H1 (cell line): ENCODE results near the gene MXI1. TPM values are rescaled to one million over a fixed set of nuclear protein-coding genes. Genes with fewer than 3 reads are reported as not detected.

ENCODE experiments used
- CTCF ChIA-PET: fragments of 300-600 bp; sonication (Branson Sonifier 250); formaldehyde crosslinking; loops from one replicate; lab custom pipeline; 2021; ENCODE audit not compliant: partially characterized antibody; lab: Charles Lee
- POLR2A ChIA-PET: fragments of 300-600 bp; sonication (Branson Sonifier 250); formaldehyde crosslinking; loops from one replicate; lab custom pipeline; 2021; ENCODE audit warnings: inconsistent platforms; ENCODE audit not compliant: partially characterized antibody; lab: Charles Lee
- DNase-seq, 2 experiments: peaks; one replicate each; pipeline versions ENCODE4 v3.0.0 to v3.0.0-alpha.2; 2010 to 2022; ENCODE audit warnings: low spot score in 2 of 2, low read depth in 1 of 2, mixed read lengths in 1 of 2
- FAIRE-seq: peaks from 2 replicates; lab custom pipeline; 2011; peaks lifted over from hg19 to GRCh38; lab: Jason Lieb, UNC
- H2AFZ ChIP-seq: 2 replicates; pipeline ENCODE4 v1.8.1; 2012; ENCODE audit warnings: low read length, inconsistent platforms
- H2AK5ac ChIP-seq: 2 replicates; pipeline ENCODE4 v1.6.1; 2013; ENCODE audit warnings: low read depth, low read length
- H2BK120ac ChIP-seq: replicated peaks from 2 replicates; pipeline ENCODE3; 2013; ENCODE audit warnings: low read depth, low read length, inconsistent platforms
- H2BK12ac ChIP-seq: 2 replicates; pipeline ENCODE4 v1.6.1; 2013; ENCODE audit warnings: low read depth, low read length
- H2BK15ac ChIP-seq: 2 replicates; pipeline ENCODE4 v1.6.1; 2013; ENCODE audit warnings: low read length
- H2BK20ac ChIP-seq: 2 replicates; pipeline ENCODE4 v1.6.1; 2013; ENCODE audit warnings: low read length
- H2BK5ac ChIP-seq: 2 replicates; pipeline ENCODE4 v1.6.1; 2013; ENCODE audit warnings: low read depth, low read length
- H3K14ac ChIP-seq: 2 replicates; pipeline ENCODE4 v1.6.1; 2013; ENCODE audit warnings: inconsistent platforms; ENCODE audit not compliant: insufficient read length
- H3K18ac ChIP-seq: 2 replicates; pipeline ENCODE4 v1.6.1; 2013; ENCODE audit warnings: low read length; ENCODE audit errors: extremely low read depth
- H3K23ac ChIP-seq: 2 replicates; pipeline ENCODE4 v1.6.1; 2013; ENCODE audit warnings: inconsistent platforms; ENCODE audit not compliant: insufficient read length
- H3K23me2 ChIP-seq: 2 replicates; pipeline ENCODE4 v1.6.1; 2013; ENCODE audit warnings: low read depth, low read length
- H3K27ac ChIP-seq: 2 replicates; pipeline ENCODE4 v1.6.1; 2011; ENCODE audit warnings: low read depth, low read length, inconsistent platforms
- H3K27me3 ChIP-seq, 4 experiments: replicated peaks in 1 of 4; 1 replicate in 1 of 4; 2 replicates in 3 of 4; pipeline versions ENCODE4 v1.6.1 to v1.8.1; 2011 to 2013; ENCODE audit warnings: low read length in 3 of 4, mild to moderate bottlenecking in 3 of 4, inconsistent platforms in 2 of 4, mixed read lengths in 2 of 4, moderate library complexity in 1 of 4; ENCODE audit not compliant: control insufficient read depth in 3 of 4, insufficient read depth in 3 of 4; ENCODE audit errors: extremely low read depth in 1 of 4
- H3K36me3 ChIP-seq, 4 experiments: 2 replicates each; pipeline versions ENCODE4 v1.6.1 to v1.8.1; 2011 to 2013; ENCODE audit warnings: mild to moderate bottlenecking in 4 of 4, low read length in 3 of 4, moderate library complexity in 2 of 4, control low read depth in 1 of 4, inconsistent platforms in 1 of 4; ENCODE audit not compliant: insufficient read depth in 4 of 4, control insufficient read depth in 2 of 4
- H3K4ac ChIP-seq: replicated peaks from 2 replicates; pipeline ENCODE3; 2013; ENCODE audit warnings: low read length, low read depth, mixed read lengths, inconsistent platforms; ENCODE audit not compliant: insufficient read length
- H3K4me1 ChIP-seq, 4 experiments: replicated peaks in 1 of 4; 1 replicate in 1 of 4; 2 replicates in 3 of 4; pipeline versions ENCODE4 v1.6.1 to v1.8.1; 2011 to 2013; ENCODE audit warnings: low read length in 3 of 4, inconsistent platforms in 2 of 4, mixed read lengths in 1 of 4; ENCODE audit not compliant: insufficient read depth in 4 of 4, control insufficient read depth in 3 of 4
- H3K4me2 ChIP-seq, 2 experiments: 2 replicates each; pipeline versions ENCODE4 v1.6.1 to v1.8.1; 2011 to 2013; ENCODE audit warnings: low read depth in 2 of 2, low read length in 2 of 2, control low read depth in 1 of 2, inconsistent platforms in 1 of 2, mild to moderate bottlenecking in 1 of 2; ENCODE audit not compliant: insufficient read depth in 1 of 2
- H3K4me3 ChIP-seq, 4 experiments: fragments of 200-600, 300-600 bp in 1 of 4; sonication (generic), shearing (Covaris generic), sonication (Bioruptor Twin) in 1 of 4; 2 replicates each; pipeline versions ENCODE4 v1.5.1 to v1.8.1; 2011 to 2016; ENCODE audit warnings: low read length in 4 of 4, low read depth in 3 of 4, control low read depth in 2 of 4, inconsistent platforms in 2 of 4, mild to moderate bottlenecking in 2 of 4, mixed read lengths in 1 of 4, moderate library complexity in 1 of 4; ENCODE audit not compliant: insufficient read depth in 2 of 4; ENCODE audit errors: extremely low read depth in 1 of 4
- H3K56ac ChIP-seq: replicated peaks from 2 replicates; pipeline ENCODE3; 2013; ENCODE audit warnings: low read depth, mild to moderate bottlenecking, mixed read lengths, low read length, inconsistent platforms; ENCODE audit not compliant: insufficient read length
- H3K79me1 ChIP-seq: 2 replicates; pipeline ENCODE4 v1.6.1; 2013; ENCODE audit warnings: low read depth, low read length, control low read depth
- H3K79me2 ChIP-seq, 2 experiments: 2 replicates each; pipeline versions ENCODE4 v1.6.1 to v1.8.1; 2012 to 2013; ENCODE audit warnings: low read length in 2 of 2, mild to moderate bottlenecking in 2 of 2, inconsistent platforms in 1 of 2; ENCODE audit not compliant: insufficient read depth in 2 of 2, control insufficient read depth in 1 of 2
- H3K9ac ChIP-seq, 4 experiments: replicated peaks in 1 of 4; 1 replicate in 1 of 4; 2 replicates in 3 of 4; pipeline versions ENCODE4 v1.6.1 to v1.8.1; 2011 to 2013; ENCODE audit warnings: low read depth in 3 of 4, low read length in 3 of 4, control low read depth in 2 of 4, mild to moderate bottlenecking in 2 of 4, moderate library complexity in 2 of 4, inconsistent platforms in 1 of 4; ENCODE audit errors: extremely low read depth in 1 of 4
- H3K9me3 ChIP-seq, 2 experiments: 2 replicates each; pipeline versions ENCODE4 v1.6.1 to v1.8.1; 2012 to 2013; ENCODE audit warnings: mild to moderate bottlenecking in 2 of 2, moderate library complexity in 2 of 2, control low read depth in 1 of 2, inconsistent platforms in 1 of 2, low read depth in 1 of 2, low read length in 1 of 2, mixed read lengths in 1 of 2; ENCODE audit not compliant: insufficient read depth in 2 of 2
- H4K20me1 ChIP-seq, 2 experiments: replicated peaks in 1 of 2; 2 replicates each; pipeline versions ENCODE3 to v1.8.1; 2011 to 2013; ENCODE audit warnings: inconsistent platforms in 2 of 2, low read length in 2 of 2, mild to moderate bottlenecking in 1 of 2; ENCODE audit not compliant: insufficient read depth in 2 of 2, control insufficient read depth in 1 of 2
- H4K5ac ChIP-seq: 2 replicates; pipeline ENCODE4 v1.6.1; 2013; ENCODE audit warnings: low read length, low read depth, mixed read lengths, inconsistent platforms; ENCODE audit not compliant: insufficient read length
- H4K8ac ChIP-seq: 2 replicates; pipeline ENCODE4 v1.8.0; 2013; ENCODE audit warnings: mild to moderate bottlenecking, moderate library complexity, low read length, inconsistent platforms; ENCODE audit not compliant: insufficient read depth; ENCODE audit errors: extremely low read depth
- H4K91ac ChIP-seq: replicated peaks from 2 replicates; pipeline ENCODE3; 2013; ENCODE audit warnings: low read length, mixed read lengths, inconsistent platforms; ENCODE audit not compliant: insufficient read length
- ATF2 ChIP-seq: IDR thresholded peaks from 2 replicates; pipeline ENCODE4 v1.6.1; 2012; ENCODE audit warnings: low read length, inconsistent platforms
- BRCA1 ChIP-seq: IDR thresholded peaks from 2 replicates; pipeline ENCODE4 v1.6.1; 2012; ENCODE audit warnings: low read depth, low read length, improper control_type of control experiment
- CHD1 ChIP-seq: IDR thresholded peaks from 2 replicates; pipeline ENCODE4 v1.6.1; 2012; ENCODE audit warnings: low read depth, low read length, improper control_type of control experiment
- CTBP2 ChIP-seq: IDR thresholded peaks from 2 replicates; pipeline ENCODE4 v1.7.0; 2011; ENCODE audit warnings: borderline replicate concordance, mild to moderate bottlenecking, moderate library complexity, mixed read lengths, low read length; ENCODE audit not compliant: insufficient read depth, insufficient read length
- EGR1 ChIP-seq: IDR thresholded peaks from 2 replicates; pipeline ENCODE4 v1.6.1; 2011; ENCODE audit warnings: low read depth, low read length, borderline replicate concordance
- GTF2F1 ChIP-seq: IDR thresholded peaks from 2 replicates; pipeline ENCODE4 v1.6.1; 2012; ENCODE audit warnings: low read depth, low read length, improper control_type of control experiment, borderline replicate concordance
- HDAC2 ChIP-seq, 2 experiments: fragments of 300-600 bp in 1 of 2; sonication (generic) in 1 of 2; IDR thresholded peaks; 2 replicates each; pipeline ENCODE4 v1.6.1; 2011 to 2012; ENCODE audit warnings: low read depth in 2 of 2, low read length in 2 of 2, mild to moderate bottlenecking in 2 of 2, moderate library complexity in 2 of 2, borderline replicate concordance in 1 of 2, inconsistent platforms in 1 of 2
- POU5F1 ChIP-seq: IDR thresholded peaks from 2 replicates; pipeline ENCODE4 v1.6.1; 2011; ENCODE audit warnings: low read depth, mild to moderate bottlenecking, low read length, moderate library complexity
- SIRT6 ChIP-seq: IDR thresholded peaks from one replicate; pipeline ENCODE4 v1.7.1; 2012; ENCODE audit warnings: low read length, inconsistent platforms
- TBP ChIP-seq: IDR thresholded peaks from 2 replicates; pipeline ENCODE4 v1.6.1; 2011; ENCODE audit warnings: low read depth, low read length, improper control_type of control experiment
- WGBS, 2 experiments: shearing (Covaris generic) in 1 of 2; methylation state at CpG; one replicate each; pipeline versions ENCODE4 v1.1.6 to v1.1.7; 2013 to 2015; ENCODE audit warnings: low lambda C conversion rate in 2 of 2, mixed read lengths in 2 of 2, inconsistent platforms in 1 of 2, low coverage in 1 of 2, missing lambda C conversion rate in 1 of 2; ENCODE audit not compliant: insufficient replicate concordance in 2 of 2, insufficient coverage in 1 of 2, insufficient read length in 1 of 2; ENCODE audit errors: extremely low coverage in 1 of 2, missing lambda C conversion rate in 1 of 2; 5-methylcytosine and 5-hydroxymethylcytosine counted together
- polyA plus RNA-seq, 7 experiments: library from polyadenylated mRNA; depleted of rRNA in 3 of 7; stranded (reverse) in 5 of 7; unstranded in 2 of 7; fragments of >200 nt in 5 of 7; fragments of 200-250 nt in 2 of 7; gene quantifications; 1 replicate in 5 of 7; 2 replicates in 1 of 7; 4 replicates in 1 of 7; pipeline versions ENCODE4 v1.2.1 to v1.2.3, GENCODE V29; 2011 to 2013; ENCODE audit warnings: missing spikeins in 2 of 7, mixed read lengths in 2 of 7
- total RNA-seq: library from RNA; stranded (reverse); fragmentation: NEBNext Ultra II Directional; extraction: Animal tissue kit (Norgen Biotek cat#: 25700); gene quantifications from 2 replicates; pipeline ENCODE4 v1.2.1, GENCODE V29; 2021

MXI1 gene
- total and polyA plus RNA-seq, 2 of the 8 experiments (the other 6 are each of a cell fraction or from before 2014, with no cell fraction given) = 5.7 to 8.8 TPM

- no peak overlapping the region for H3K4ac ChIP-seq
- no peak for TF ChIP-seq SIRT6
- TF ChIP-seq EGR1 = no peak
- TF ChIP-seq ATF2 = no peak
- TF ChIP-seq HDAC2 (IDR thresholded peaks at IDR 0.05; ENCODE audit: borderline replicate concordance in 1 of 2, low read depth in 2 of 2, low read length in 2 of 2) = no peak
- TF ChIP-seq CHD1 = no peak
- TF ChIP-seq TBP = no peak
- TF ChIP-seq CTBP2 = no peak
- TF ChIP-seq POU5F1 = no peak
- TF ChIP-seq GTF2F1 = no peak
- TF ChIP-seq BRCA1 = no peak
Measured at GRCh38 chr10:110335314-110336064, 128.1 kb downstream of the MXI1 start.

More at GRCh38 chr10:110335314-110336064, 128.1 kb downstream of the MXI1 start:
- Histone ChIP-seq H3K14ac (no peak overlapping the region), H4K8ac (no peak overlapping the region), H3K27ac (no peak overlapping the region), H3K9ac (no peak overlapping the region), H3K4me1 (peaks cover 5 to 12% (median 6%) of the 10 kb centered on the region in 4 experiments; a peak in 6 of 7 replicates), H4K20me1 (no peaks in the 10 kb centered on the region), H3K27me3 (no peaks in the 10 kb centered on the region), H2BK12ac (no peak overlapping the region), H2BK120ac (no peak overlapping the region), H3K23ac (no peak overlapping the region), H3K36me3 (no peaks in the 10 kb centered on the region; a peak in 1 of 8 replicates), H3K18ac (no peak overlapping the region), H4K91ac (peak overlapping the region; percentile 58), H3K79me2 (no peaks in the 10 kb centered on the region), H2BK20ac (no peak overlapping the region), H4K5ac (no peak overlapping the region), H3K23me2 (peaks cover 2% of the 10 kb centered on the region; the same call in 1 of the 2 replicates), H2AFZ (peak overlapping the region; percentile 87), H2BK5ac (no peak overlapping the region; the same call in 1 of the 2 replicates), H3K9me3 (peaks cover 7 to 14% of the 10 kb centered on the region in 2 experiments; a peak in 3 of 4 replicates), H2AK5ac (no peak overlapping the region), H3K79me1 (no peaks in the 10 kb centered on the region), H3K4me2 (peak overlapping the region; percentile 44 to 56; a peak in 3 of 4 replicates), H3K4me3 (peak overlapping the region in 1 of 4 experiments; percentile 8; a peak in 1 of 8 replicates), H3K56ac (no peak overlapping the region), H2BK15ac (no peak overlapping the region)
- FAIRE-seq = no peak
- ChIA-PET CTCF (interaction anchor here (1.0 to 2.6 kb wide), 11 partner anchors 8 to 212 kb away, joined by 3 to 13 read pairs (median 4); no protein-coding TSS in a partner anchor), POLR2A (interaction anchor here (0.6 to 1.0 kb wide), 2 partner anchors 272 to 620 kb away, joined by 3 read pairs; no protein-coding TSS in a partner anchor)
- no peak for DNase-seq
- WGBS, 2 experiments = 79% methylated on average over 7 of the region's 7 CpGs; no CpG with 5 or more reads in 1 of the 2 experiments
